ENCODE results near the gene PRIM1.

The PRIM1 gene

GRCh38 chr12:56721216-56721615, 30.9 kb downstream of the PRIM1 start:
- Histone ChIP-seq H4K8ac (ENCODE audit: low read depth, low read length) (no peak overlapping the region), H3K4me1 (ENCODE audit: control insufficient read depth, low read depth, low read length) (peaks cover 20% of the 10 kb centered on the region), H3K79me2 (ENCODE audit: control insufficient read depth, insufficient read depth, low read length) (peaks cover 76% of the 10 kb centered on the region), H3K27ac (ENCODE audit: low read depth, low read length) (no peak overlapping the region), H4K5ac (ENCODE audit: low read length) (no peak overlapping the region), H3K36me3 (ENCODE audit: control insufficient read depth, insufficient read depth, low read length) (peaks cover 6% of the 10 kb centered on the region), H2BK5ac (ENCODE audit: low read length) (no peak overlapping the region), H3K4ac (ENCODE audit: low read depth, low read length) (no peak overlapping the region), H2BK15ac (replicated peaks; ENCODE audit: low read depth) (no peak overlapping the region), H3K9ac (ENCODE audit: low read length) (peak overlapping the region; percentile 62), H3K23ac (ENCODE audit: low read length) (no peak overlapping the region), H3K4me3 (ENCODE audit: low read length) (no peak overlapping the region), H3K56ac (ENCODE audit: low read length) (no peak overlapping the region), H2AK5ac (ENCODE audit: low read length) (no peak overlapping the region), H3K27me3 (ENCODE audit: insufficient read depth, low read length, poor library complexity) (no peaks in the 10 kb centered on the region), H2BK120ac (ENCODE audit: low read depth, low read length) (no peak overlapping the region), H3K18ac (ENCODE audit: low read length) (no peak overlapping the region), H3K79me1 (ENCODE audit: low read length) (peaks cover 26% of the 10 kb centered on the region), H3K4me2 (ENCODE audit: low read length) (peak overlapping the region; percentile 64)
- no CpG with 5 or more reads among the region's 2 CpGs for WGBS (ENCODE audit: extremely low coverage, insufficient coverage, low lambda C conversion rate)
- peak; percentile 82 for DNase-seq

GRCh38 chr12:56720731-56721151, 31.4 kb downstream of the PRIM1 start:
- no peak overlapping the region for H2BK5ac ChIP-seq (ENCODE audit: low read length)
- H3K4me2 ChIP-seq (ENCODE audit: low read length) = peak overlapping the region; percentile 16
- peak overlapping the region; percentile 8 for H3K56ac ChIP-seq (ENCODE audit: low read length)
- peaks cover 7% of the 10 kb centered on the region for H3K36me3 ChIP-seq (ENCODE audit: control insufficient read depth, insufficient read depth, low read length)
- no peak overlapping the region for H2AK5ac ChIP-seq (ENCODE audit: low read length)
- peaks cover 80% of the 10 kb centered on the region for H3K79me2 ChIP-seq (ENCODE audit: control insufficient read depth, insufficient read depth, low read length)
- no peak overlapping the region for H3K18ac ChIP-seq (ENCODE audit: low read length)
- H3K23ac ChIP-seq (ENCODE audit: low read length) = no peak overlapping the region
- no peak overlapping the region for H4K8ac ChIP-seq (ENCODE audit: low read depth, low read length)
- peaks cover 29% of the 10 kb centered on the region for H3K79me1 ChIP-seq (ENCODE audit: low read length)
- H2BK15ac ChIP-seq (replicated peaks; ENCODE audit: low read depth) = no peak overlapping the region
- H3K4ac ChIP-seq (ENCODE audit: low read depth, low read length) = no peak overlapping the region
- no peak overlapping the region for H2BK120ac ChIP-seq (ENCODE audit: low read depth, low read length)
- H3K27me3 ChIP-seq (ENCODE audit: insufficient read depth, low read length, poor library complexity) = no peaks in the 10 kb centered on the region
- DNase-seq = no peak
- peaks cover 20% of the 10 kb centered on the region for H3K4me1 ChIP-seq (ENCODE audit: control insufficient read depth, low read depth, low read length)
- WGBS (ENCODE audit: extremely low coverage, insufficient coverage, low lambda C conversion rate) = no CpG with 5 or more reads among the region's 1 CpG
- H3K9ac ChIP-seq (ENCODE audit: low read length) = no peak overlapping the region
- H3K27ac ChIP-seq (ENCODE audit: low read depth, low read length) = no peak overlapping the region
- H4K5ac ChIP-seq (ENCODE audit: low read length) = no peak overlapping the region
- no peak overlapping the region for H3K4me3 ChIP-seq (ENCODE audit: low read length)

- no peak overlapping the region for H3K27ac ChIP-seq (ENCODE audit: low read depth, low read length)
- H3K4ac ChIP-seq (ENCODE audit: low read depth, low read length) = no peak overlapping the region
- H3K27me3 ChIP-seq (ENCODE audit: insufficient read depth, low read length, poor library complexity) = no peaks in the 10 kb centered on the region
- H3K56ac ChIP-seq (ENCODE audit: low read length) = no peak overlapping the region
- H4K5ac ChIP-seq (ENCODE audit: low read length) = no peak overlapping the region
- H2AK5ac ChIP-seq (ENCODE audit: low read length) = no peak overlapping the region
- H4K8ac ChIP-seq (ENCODE audit: low read depth, low read length) = no peak overlapping the region
- H3K79me1 ChIP-seq (ENCODE audit: low read length) = peaks cover 33% of the 10 kb centered on the region
- H3K18ac ChIP-seq (ENCODE audit: low read length) = no peak overlapping the region
- H3K23ac ChIP-seq (ENCODE audit: low read length) = no peak overlapping the region
- peaks cover 20% of the 10 kb centered on the region for H3K4me1 ChIP-seq (ENCODE audit: control insufficient read depth, low read depth, low read length)
- H3K4me2 ChIP-seq (ENCODE audit: low read length) = no peak overlapping the region
- no peak overlapping the region for H2BK120ac ChIP-seq (ENCODE audit: low read depth, low read length)
- H2BK15ac ChIP-seq (replicated peaks; ENCODE audit: low read depth) = no peak overlapping the region
- no peak for DNase-seq
- peaks cover 12% of the 10 kb centered on the region for H3K36me3 ChIP-seq (ENCODE audit: control insufficient read depth, insufficient read depth, low read length)
- no peak overlapping the region for H3K9ac ChIP-seq (ENCODE audit: low read length)
- no peak overlapping the region for H3K4me3 ChIP-seq (ENCODE audit: low read length)
- H3K79me2 ChIP-seq (ENCODE audit: control insufficient read depth, insufficient read depth, low read length) = peaks cover 74% of the 10 kb centered on the region
- H2BK5ac ChIP-seq (ENCODE audit: low read length) = no peak overlapping the region
Measured at GRCh38 chr12:56719056-56719455, 33.1 kb downstream of the PRIM1 start.

- no peak overlapping the region for H3K56ac ChIP-seq (ENCODE audit: low read length)
- peaks cover 14% of the 10 kb centered on the region for H3K36me3 ChIP-seq (ENCODE audit: control insufficient read depth, insufficient read depth, low read length)
- H3K18ac ChIP-seq (ENCODE audit: low read length) = no peak overlapping the region
- no peak overlapping the region for H4K8ac ChIP-seq (ENCODE audit: low read depth, low read length)
- H3K79me2 ChIP-seq (ENCODE audit: control insufficient read depth, insufficient read depth, low read length) = peaks cover 70% of the 10 kb centered on the region
- no peak overlapping the region for H3K4me2 ChIP-seq (ENCODE audit: low read length)
- H4K5ac ChIP-seq (ENCODE audit: low read length) = no peak overlapping the region
- H2BK5ac ChIP-seq (ENCODE audit: low read length) = no peak overlapping the region
- peaks cover 20% of the 10 kb centered on the region for H3K4me1 ChIP-seq (ENCODE audit: control insufficient read depth, low read depth, low read length)
- no peak overlapping the region for H3K4ac ChIP-seq (ENCODE audit: low read depth, low read length)
- H3K27ac ChIP-seq (ENCODE audit: low read depth, low read length) = no peak overlapping the region
- H2AK5ac ChIP-seq (ENCODE audit: low read length) = no peak overlapping the region
- peaks cover 31% of the 10 kb centered on the region for H3K79me1 ChIP-seq (ENCODE audit: low read length)
- H2BK15ac ChIP-seq (replicated peaks; ENCODE audit: low read depth) = no peak overlapping the region
- no peak overlapping the region for H3K9ac ChIP-seq (ENCODE audit: low read length)
- no peak for DNase-seq
- no CpG with 5 or more reads among the region's 4 CpGs for WGBS (ENCODE audit: extremely low coverage, insufficient coverage, low lambda C conversion rate)
- no peak overlapping the region for H3K4me3 ChIP-seq (ENCODE audit: low read length)
- no peak overlapping the region for H3K23ac ChIP-seq (ENCODE audit: low read length)
- no peak overlapping the region for H2BK120ac ChIP-seq (ENCODE audit: low read depth, low read length)
- no peaks in the 10 kb centered on the region for H3K27me3 ChIP-seq (ENCODE audit: insufficient read depth, low read length, poor library complexity)
Measured at GRCh38 chr12:56718636-56719035, 33.5 kb downstream of the PRIM1 start.

- Histone ChIP-seq H2BK120ac (ENCODE audit: low read depth, low read length) (no peak overlapping the region), H2AK5ac (ENCODE audit: low read length) (no peak overlapping the region), H3K4me2 (ENCODE audit: low read length) (no peak overlapping the region), H4K5ac (ENCODE audit: low read length) (no peak overlapping the region), H3K18ac (ENCODE audit: low read length) (no peak overlapping the region), H3K23ac (ENCODE audit: low read length) (no peak overlapping the region), H3K9ac (ENCODE audit: low read length) (no peak overlapping the region), H3K36me3 (ENCODE audit: control insufficient read depth, insufficient read depth, low read length) (peaks cover 18% of the 10 kb centered on the region), H3K79me2 (ENCODE audit: control insufficient read depth, insufficient read depth, low read length) (peaks cover 66% of the 10 kb centered on the region), H3K27ac (ENCODE audit: low read depth, low read length) (no peak overlapping the region), H4K8ac (ENCODE audit: low read depth, low read length) (no peak overlapping the region), H3K56ac (ENCODE audit: low read length) (no peak overlapping the region), H3K4ac (ENCODE audit: low read depth, low read length) (no peak overlapping the region), H3K27me3 (ENCODE audit: insufficient read depth, low read length, poor library complexity) (no peaks in the 10 kb centered on the region), H3K79me1 (ENCODE audit: low read length) (peaks cover 31% of the 10 kb centered on the region), H2BK15ac (replicated peaks; ENCODE audit: low read depth) (no peak overlapping the region), H3K4me1 (ENCODE audit: control insufficient read depth, low read depth, low read length) (peaks cover 20% of the 10 kb centered on the region), H2BK5ac (ENCODE audit: low read length) (no peak overlapping the region), H3K4me3 (ENCODE audit: low read length) (no peak overlapping the region)
- no peak for DNase-seq
- no CpG with 5 or more reads among the region's 1 CpG for WGBS (ENCODE audit: extremely low coverage, insufficient coverage, low lambda C conversion rate)
Measured at GRCh38 chr12:56718149-56718548, 34.0 kb downstream of the PRIM1 start.
